Endothelial cell of umbilical vein (primary cell): ENCODE results near the gene ANO4. TPM values are rescaled to one million over a fixed set of nuclear protein-coding genes. Genes with fewer than 3 reads are reported as not detected.

Experiments
- BruUV-seq: library from RNA; stranded (reverse); fragments of 400-500 nt; replicated peaks from 2 replicates; lab custom pipeline; 2021; lab: Mats Ljungman, UMichigan
- CTCF ChIA-PET: fragments of 300-600, 350-600 bp; sonication (Branson Sonifier 250); formaldehyde crosslinking; loops from one replicate; lab custom pipeline; 2021; ENCODE audit warnings: antibody characterized with exemption, inconsistent platforms; lab: Charles Lee
- POLR2A ChIA-PET: fragments of 300-600, 350-600 bp; sonication (Branson Sonifier 250); formaldehyde crosslinking; loops from one replicate; lab custom pipeline; 2021; ENCODE audit warnings: antibody characterized with exemption, inconsistent platforms; lab: Charles Lee
- DNase-seq: peaks from one replicate; pipeline ENCODE4 v3.0.0-alpha.2; 2011; ENCODE audit warnings: low read depth, low spot score
- FAIRE-seq: peaks from 2 replicates; lab custom pipeline; 2011; peaks lifted over from hg19 to GRCh38; lab: Jason Lieb, UNC
- H2AFZ ChIP-seq: 2 replicates; pipeline ENCODE4 v1.6.0; 2012; ENCODE audit warnings: low read depth, low read length, control low read depth, inconsistent platforms
- H3K27ac ChIP-seq: 2 replicates; pipeline ENCODE4 v1.5.1; 2011; ENCODE audit warnings: low read depth, mild to moderate bottlenecking, control low read depth, low read length, moderate library complexity; ENCODE audit not compliant: insufficient read depth
- H3K27me3 ChIP-seq, 2 experiments: 2 replicates each; pipeline versions ENCODE4 v1.6.0 to v1.6.1; 2011; ENCODE audit warnings: low read length in 2 of 2, mixed read lengths in 1 of 2; ENCODE audit not compliant: control insufficient read depth in 2 of 2, insufficient read depth in 2 of 2
- H3K36me3 ChIP-seq, 2 experiments: 2 replicates in 1 of 2; 3 replicates in 1 of 2; pipeline ENCODE4 v1.5.1; 2011; ENCODE audit warnings: low read length in 2 of 2, mild to moderate bottlenecking in 1 of 2, moderate library complexity in 1 of 2; ENCODE audit not compliant: control insufficient read depth in 2 of 2, insufficient read depth in 2 of 2; ENCODE audit errors: extremely low read depth in 1 of 2
- H3K4me1 ChIP-seq: 3 replicates; pipeline ENCODE4 v1.5.1; 2011; ENCODE audit warnings: mild to moderate bottlenecking, low read length; ENCODE audit not compliant: control insufficient read depth, insufficient read depth; ENCODE audit errors: extremely low read depth
- H3K4me2 ChIP-seq: 2 replicates; pipeline ENCODE4 v1.6.1; 2011; ENCODE audit warnings: low read length, control low read depth, mixed read lengths; ENCODE audit not compliant: insufficient read depth
- H3K4me3 ChIP-seq, 3 experiments: fragments of 200-600 bp in 1 of 3; sonication (generic), shearing (Covaris generic) in 1 of 3; replicated peaks in 1 of 3; 2 replicates each; pipeline ENCODE4 v1.5.1; 2011 to 2016; ENCODE audit warnings: control low read depth in 3 of 3, low read length in 3 of 3, mild to moderate bottlenecking in 2 of 3, inconsistent platforms in 1 of 3, low read depth in 1 of 3, moderate library complexity in 1 of 3; ENCODE audit not compliant: insufficient read depth in 1 of 3
- H3K79me2 ChIP-seq: 2 replicates; pipeline ENCODE4 v1.6.0; 2012; ENCODE audit warnings: low read length, inconsistent platforms; ENCODE audit not compliant: control insufficient read depth, insufficient read depth
- H3K9ac ChIP-seq: replicated peaks from 2 replicates; pipeline ENCODE3; 2011; ENCODE audit warnings: low read length, control low read depth; ENCODE audit not compliant: insufficient read depth; ENCODE audit errors: extremely low read depth
- H3K9me1 ChIP-seq: replicated peaks from 3 replicates; pipeline ENCODE4 v1.6.0; 2011; ENCODE audit warnings: mild to moderate bottlenecking, low read length; ENCODE audit not compliant: control insufficient read depth, insufficient read depth; ENCODE audit errors: extremely low read depth
- H3K9me3 ChIP-seq: replicated peaks from 2 replicates; pipeline ENCODE4 v1.5.1; 2012; ENCODE audit warnings: low read length, inconsistent platforms; ENCODE audit not compliant: control insufficient read depth, insufficient read depth
- H4K20me1 ChIP-seq: replicated peaks from 2 replicates; pipeline ENCODE3; 2011; ENCODE audit warnings: mild to moderate bottlenecking, low read length; ENCODE audit not compliant: control insufficient read depth, insufficient read depth; ENCODE audit errors: extremely low read depth
- EZH2 ChIP-seq: IDR thresholded peaks from 2 replicates; pipeline ENCODE4 v1.6.1; 2012; ENCODE audit warnings: borderline replicate concordance, low read depth, mild to moderate bottlenecking, moderate library complexity, low read length, inconsistent platforms; ENCODE audit not compliant: severe bottlenecking
- FOS ChIP-seq: IDR thresholded peaks from 2 replicates; pipeline ENCODE4 v1.6.1; 2011; ENCODE audit warnings: mild to moderate bottlenecking, low read length, moderate library complexity, borderline replicate concordance; ENCODE audit not compliant: insufficient read depth
- GATA2 ChIP-seq: IDR thresholded peaks from 2 replicates; pipeline ENCODE4 v1.7.0; 2011; ENCODE audit warnings: low read depth, mild to moderate bottlenecking, moderate library complexity, mixed read lengths, low read length; ENCODE audit not compliant: insufficient read length, insufficient read depth
- JUN ChIP-seq: IDR thresholded peaks from 2 replicates; pipeline ENCODE4 v1.6.1; 2011; ENCODE audit warnings: borderline replicate concordance, low read depth; ENCODE audit not compliant: insufficient read length, insufficient read depth
- MYC ChIP-seq: IDR thresholded peaks from one replicate; pipeline ENCODE4 v1.6.1; 2011; ENCODE audit warnings: mild to moderate bottlenecking, low read depth, low read length
- POLR2A ChIP-seq: IDR thresholded peaks from 2 replicates; pipeline ENCODE4 v1.6.1; 2012; ENCODE audit warnings: low read depth, mild to moderate bottlenecking, control low read depth, low read length
- POLR2AphosphoS5 ChIP-seq: IDR thresholded peaks from 2 replicates; pipeline ENCODE4 v1.6.1; 2012; ENCODE audit warnings: low read depth, mild to moderate bottlenecking, control low read depth, low read length, moderate library complexity; ENCODE audit not compliant: insufficient read depth
- dilution Hi-C: fragments of 300-500 bp; cut with MboI; formaldehyde crosslinking; loops from one replicate; pipeline ENCODE4 v1.15.0; 2019; ENCODE audit warnings: low sequenced_read_pairs; ENCODE audit not compliant: extremely low pct_ligation_motif_present
- intact Hi-C: fragments of 100-400 bp; cut with micrococcal nuclease; formaldehyde crosslinking; loops from one replicate; pipeline ENCODE4 v1.10.0; 2022
- polyA plus RNA-seq, 4 experiments: library from polyadenylated mRNA; depleted of rRNA in 3 of 4; stranded (reverse) in 3 of 4; unstranded in 1 of 4; fragments of >200 nt; gene quantifications; 2 replicates each; pipeline versions ENCODE4 v1.2.1 to v1.2.3, GENCODE V29; 2011 to 2012; ENCODE audit warnings: missing spikeins in 1 of 4
- total RNA-seq: library from RNA; stranded (reverse); gene quantifications from 2 replicates; pipeline ENCODE4 v1.2.3, GENCODE V29; 2021
- TF ChIP-seq, protein P1 (sequence below), 2 donors: IDR thresholded peaks; 1 replicate in 1 of 2; 2 replicates in 1 of 2; pipeline ENCODE4 v1.5.1; 2011; ENCODE audit warnings: low read length in 2 of 2, mild to moderate bottlenecking in 2 of 2, moderate library complexity in 2 of 2, control low read depth in 1 of 2, inconsistent platforms in 1 of 2, low read depth in 1 of 2; ENCODE audit not compliant: insufficient read depth in 1 of 2; ENCODE audit errors: extremely low read depth in 1 of 2
- TF ChIP-seq, protein P2 (sequence below): IDR thresholded peaks from 2 replicates; pipeline ENCODE4 v1.6.1; 2011; ENCODE audit not compliant: insufficient read depth, insufficient read length

ANO4 gene
- total and polyA plus RNA-seq, 2 donors (not counting 3 experiments of a cell fraction or from before 2014, with no cell fraction given), result 0.25 TPM; not detected in 1

DNA sequence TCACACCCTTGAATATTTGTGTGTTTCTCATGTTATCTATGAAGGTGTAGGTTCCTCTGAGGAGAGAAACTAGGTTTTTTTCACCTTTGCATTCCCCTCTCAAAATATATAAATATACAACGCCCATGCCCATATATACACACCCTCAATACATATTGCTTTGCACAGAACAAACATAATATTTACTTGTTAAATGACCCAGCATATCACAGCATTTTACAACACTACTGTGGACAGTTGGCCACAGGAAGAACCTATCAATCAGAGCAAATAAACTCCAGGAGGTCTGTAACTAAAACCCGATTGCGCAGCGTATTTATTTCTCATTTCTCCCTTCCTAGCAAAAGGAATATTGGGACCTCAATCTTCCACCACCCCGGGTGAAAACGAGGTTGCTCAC lies 219.4 kb downstream of the ANO4 start:
- H3K4me2 ChIP-seq, result no peak overlapping the region
- H4K20me1 ChIP-seq, result no peaks in the 10 kb centered on the region
- no peak overlapping the region for H2AFZ ChIP-seq
- intact Hi-C loops (no loop called here), dilution Hi-C loops (no loop called here)
- no peaks in the 10 kb centered on the region for H3K9me1 ChIP-seq
- POLR2A ChIA-PET, result no interaction called here
- CTCF ChIA-PET, result no interaction called here
- H3K9me3 ChIP-seq, result peaks cover 2% of the 10 kb centered on the region
- BruUV-seq, result no TSS peak
- no peak for FAIRE-seq
- TF ChIP-seq JUN (no peak), FOS (no peak), POLR2AphosphoS5 (no peak), POLR2A (no peak), GATA2 (no peak), MYC (no peak), EZH2 (no peak)
- TF ChIP-seq, protein P1, sequence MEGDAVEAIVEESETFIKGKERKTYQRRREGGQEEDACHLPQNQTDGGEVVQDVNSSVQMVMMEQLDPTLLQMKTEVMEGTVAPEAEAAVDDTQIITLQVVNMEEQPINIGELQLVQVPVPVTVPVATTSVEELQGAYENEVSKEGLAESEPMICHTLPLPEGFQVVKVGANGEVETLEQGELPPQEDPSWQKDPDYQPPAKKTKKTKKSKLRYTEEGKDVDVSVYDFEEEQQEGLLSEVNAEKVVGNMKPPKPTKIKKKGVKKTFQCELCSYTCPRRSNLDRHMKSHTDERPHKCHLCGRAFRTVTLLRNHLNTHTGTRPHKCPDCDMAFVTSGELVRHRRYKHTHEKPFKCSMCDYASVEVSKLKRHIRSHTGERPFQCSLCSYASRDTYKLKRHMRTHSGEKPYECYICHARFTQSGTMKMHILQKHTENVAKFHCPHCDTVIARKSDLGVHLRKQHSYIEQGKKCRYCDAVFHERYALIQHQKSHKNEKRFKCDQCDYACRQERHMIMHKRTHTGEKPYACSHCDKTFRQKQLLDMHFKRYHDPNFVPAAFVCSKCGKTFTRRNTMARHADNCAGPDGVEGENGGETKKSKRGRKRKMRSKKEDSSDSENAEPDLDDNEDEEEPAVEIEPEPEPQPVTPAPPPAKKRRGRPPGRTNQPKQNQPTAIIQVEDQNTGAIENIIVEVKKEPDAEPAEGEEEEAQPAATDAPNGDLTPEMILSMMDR (IDR thresholded peaks at IDR 0.05; ENCODE audit: extremely low read depth in 1 of 2, insufficient read depth in 1 of 2, low read depth in 1 of 2, low read length in 2 of 2), result no peak
- TF ChIP-seq, protein P2, sequence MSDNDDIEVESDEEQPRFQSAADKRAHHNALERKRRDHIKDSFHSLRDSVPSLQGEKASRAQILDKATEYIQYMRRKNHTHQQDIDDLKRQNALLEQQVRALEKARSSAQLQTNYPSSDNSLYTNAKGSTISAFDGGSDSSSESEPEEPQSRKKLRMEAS, result no peak
- H3K27me3 ChIP-seq, result no peaks in the 10 kb centered on the region
- DNase-seq, result no peak
- H3K36me3 ChIP-seq, result no peaks in the 10 kb centered on the region
- no peak overlapping the region for H3K27ac ChIP-seq
- H3K4me3 ChIP-seq, result no peak overlapping the region
- peaks cover 10% of the 10 kb centered on the region for H3K4me1 ChIP-seq
- H3K9ac ChIP-seq, result no peak overlapping the region
- H3K79me2 ChIP-seq, result no peaks in the 10 kb centered on the region
